Mesendoderm (in vitro differentiated cells): ENCODE results near the gene FGD4.
A peak's percentile ranks its signal among the peaks of the same experiment; 100 is the strongest.

Experiments
- DNase-seq: peaks from one replicate; pipeline ENCODE4 v3.0.0; 2013
- H2AK5ac ChIP-seq: 2 replicates; pipeline ENCODE4 v1.6.1; 2013; ENCODE audit warnings: low read length, inconsistent platforms
- H2BK120ac ChIP-seq: 2 replicates; pipeline ENCODE4 v1.6.1; 2013; ENCODE audit warnings: low read depth, mild to moderate bottlenecking, low read length, moderate library complexity, mixed read lengths
- H2BK15ac ChIP-seq: replicated peaks from 2 replicates; pipeline ENCODE4 v1.6.1; 2013; ENCODE audit warnings: low read depth, mild to moderate bottlenecking, moderate library complexity
- H2BK5ac ChIP-seq: 2 replicates; pipeline ENCODE4 v1.6.1; 2013; ENCODE audit warnings: low read length, inconsistent platforms
- H3K18ac ChIP-seq: 2 replicates; pipeline ENCODE4 v1.6.1; 2013; ENCODE audit warnings: mild to moderate bottlenecking, low read length, mixed read lengths
- H3K23ac ChIP-seq: one replicate; pipeline ENCODE4 v1.6.1; 2013; ENCODE audit warnings: low read length
- H3K27ac ChIP-seq: 2 replicates; pipeline ENCODE4 v1.5.1; 2013; ENCODE audit warnings: low read depth, mild to moderate bottlenecking, inconsistent platforms, low read length, moderate library complexity
- H3K27me3 ChIP-seq: 2 replicates; pipeline ENCODE4 v1.6.1; 2013; ENCODE audit warnings: low read length, control low read depth, mild to moderate bottlenecking, inconsistent platforms; ENCODE audit not compliant: insufficient read depth, poor library complexity
- H3K36me3 ChIP-seq: 2 replicates; pipeline ENCODE4 v1.6.1; 2013; ENCODE audit warnings: low read length, inconsistent platforms; ENCODE audit not compliant: control insufficient read depth, insufficient read depth
- H3K4ac ChIP-seq: one replicate; pipeline ENCODE4 v1.6.1; 2013; ENCODE audit warnings: low read depth, mild to moderate bottlenecking, low read length, moderate library complexity
- H3K4me1 ChIP-seq: 2 replicates; pipeline ENCODE4 v1.6.1; 2013; ENCODE audit warnings: low read depth, low read length, inconsistent platforms; ENCODE audit not compliant: control insufficient read depth
- H3K4me2 ChIP-seq: 2 replicates; pipeline ENCODE4 v1.6.1; 2013; ENCODE audit warnings: low read length
- H3K4me3 ChIP-seq: 2 replicates; pipeline ENCODE4 v1.5.1; 2013; ENCODE audit warnings: mild to moderate bottlenecking, low read length
- H3K56ac ChIP-seq: one replicate; pipeline ENCODE4 v1.6.1; 2013; ENCODE audit warnings: low read length
- H3K79me1 ChIP-seq: 2 replicates; pipeline ENCODE4 v1.6.1; 2013; ENCODE audit warnings: low read length, inconsistent platforms
- H3K79me2 ChIP-seq: 2 replicates; pipeline ENCODE4 v1.6.1; 2013; ENCODE audit warnings: mild to moderate bottlenecking, low read length; ENCODE audit not compliant: control insufficient read depth, insufficient read depth
- H3K9ac ChIP-seq: 2 replicates; pipeline ENCODE4 v1.6.1; 2013; ENCODE audit warnings: low read length, inconsistent platforms
- H4K5ac ChIP-seq: one replicate; pipeline ENCODE4 v1.6.1; 2013; ENCODE audit warnings: low read length
- H4K8ac ChIP-seq: one replicate; pipeline ENCODE4 v1.6.1; 2013; ENCODE audit warnings: low read depth, mild to moderate bottlenecking, control low read depth, low read length, moderate library complexity
- WGBS: extraction: QIAGEN DNeasy Blood & Tissue Kit; methylation state at CpG from one replicate; pipeline ENCODE4 v1.1.7; 2013; ENCODE audit warnings: low lambda C conversion rate, missing lambda C conversion rate; ENCODE audit not compliant: insufficient coverage; ENCODE audit errors: extremely low coverage; 5-methylcytosine and 5-hydroxymethylcytosine counted together

FGD4 gene

DNA sequence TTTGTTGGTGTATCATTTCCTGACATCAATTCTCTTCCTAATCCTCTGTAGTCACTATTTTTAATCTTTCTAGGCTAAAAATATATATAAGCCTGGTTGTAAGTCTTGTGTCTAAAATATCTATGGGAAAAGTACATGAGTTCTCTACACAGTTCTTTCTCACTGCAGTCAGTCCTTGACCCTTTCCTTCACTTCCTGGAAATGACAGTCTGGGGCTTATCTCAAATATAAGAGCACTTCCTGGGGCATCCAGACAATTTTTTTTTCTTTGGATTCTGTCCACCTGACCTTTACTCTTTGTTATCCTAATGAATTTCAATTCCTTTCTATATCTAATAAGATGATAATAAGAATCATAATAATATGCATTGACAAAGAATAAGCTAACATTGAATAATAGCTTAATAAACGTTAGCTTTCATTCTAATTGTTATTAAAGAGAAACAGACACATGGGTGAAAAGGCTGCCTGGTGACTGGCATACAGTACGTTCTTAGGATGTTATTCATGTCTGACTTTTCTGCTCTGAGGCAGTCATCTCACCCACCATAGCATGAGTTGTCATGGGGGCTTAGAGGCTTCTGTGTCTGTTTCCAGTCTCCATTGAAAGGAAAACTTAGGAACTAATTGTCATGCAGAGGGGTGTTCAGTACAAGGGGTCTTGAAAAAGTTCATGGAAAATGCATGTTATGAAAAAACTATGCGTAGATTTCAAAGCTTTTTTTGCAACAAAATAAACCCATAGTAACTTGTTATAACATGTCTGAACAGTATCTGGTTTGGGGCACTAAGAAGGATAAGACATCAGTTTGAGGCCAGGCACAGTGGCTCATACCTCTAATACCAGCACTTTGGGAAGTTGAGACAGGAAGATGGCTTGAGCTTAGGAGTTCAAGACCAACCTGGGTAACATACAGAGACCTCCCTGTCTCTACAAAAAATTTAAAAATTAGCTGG, 213.6 kb downstream of the FGD4 start:
- no peak for DNase-seq
- Histone ChIP-seq H2AK5ac (no peak overlapping the region), H3K4ac (no peak overlapping the region), H3K56ac (no peak overlapping the region), H3K18ac (no peak overlapping the region), H3K36me3 (no peaks in the 10 kb centered on the region), H3K23ac (no peak overlapping the region), H2BK120ac (no peak overlapping the region), H3K79me2 (no peaks in the 10 kb centered on the region), H3K27me3 (no peaks in the 10 kb centered on the region), H3K27ac (no peak overlapping the region), H3K4me1 (no peaks in the 10 kb centered on the region), H3K9ac (no peak overlapping the region), H2BK15ac (no peak overlapping the region), H3K4me3 (no peak overlapping the region), H4K5ac (no peak overlapping the region), H4K8ac (no peak overlapping the region), H3K4me2 (no peak overlapping the region), H3K79me1 (no peaks in the 10 kb centered on the region), H2BK5ac (no peak overlapping the region)
- no CpG with 5 or more reads among the region's 3 CpGs for WGBS

DNA sequence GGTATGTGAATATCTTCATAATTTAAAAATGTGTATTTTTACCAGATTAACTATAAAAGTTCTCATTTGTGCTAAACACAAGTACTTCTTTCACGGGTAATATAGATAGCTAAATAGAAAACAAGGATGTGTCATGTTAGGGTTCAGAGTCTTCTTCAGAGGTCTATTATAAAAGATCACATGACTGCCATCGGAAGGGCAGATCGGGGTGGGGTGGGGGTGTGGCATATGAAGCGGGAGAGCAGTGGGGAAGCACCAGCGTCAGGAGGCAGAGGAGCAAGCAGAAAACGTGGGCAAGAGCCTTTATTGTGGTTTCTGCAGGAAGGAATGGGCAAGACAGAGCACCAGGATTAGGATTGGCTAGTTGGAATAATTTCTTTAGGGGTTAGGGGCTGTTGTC, 216.1 kb downstream of the FGD4 start:
- H3K23ac ChIP-seq: no peak overlapping the region
- no peak overlapping the region for H2AK5ac ChIP-seq

DNA sequence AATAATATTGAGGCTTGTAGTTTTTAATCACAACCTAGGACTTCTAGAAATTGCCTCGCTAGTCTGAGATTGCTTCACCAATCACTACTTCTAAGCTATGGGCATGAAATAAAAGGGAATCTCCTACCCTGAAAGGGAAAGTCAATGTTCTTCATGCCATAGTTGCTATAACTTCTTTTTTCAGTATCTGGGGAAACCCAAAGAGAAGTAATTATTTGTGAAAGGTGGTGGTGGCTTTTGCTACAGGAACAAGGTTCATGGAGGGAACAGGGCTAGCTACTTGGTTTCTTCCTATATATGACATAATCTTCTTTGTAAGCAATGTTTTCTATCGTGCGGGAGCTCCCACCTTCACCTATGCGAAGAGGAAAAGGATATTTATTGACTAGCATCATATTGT, 218.2 kb downstream of the FGD4 start:
- Histone ChIP-seq H2BK120ac (no peak overlapping the region), H3K27ac (no peak overlapping the region), H3K79me2 (no peaks in the 10 kb centered on the region), H3K9ac (no peak overlapping the region), H3K4me3 (no peak overlapping the region), H3K36me3 (no peaks in the 10 kb centered on the region), H3K18ac (no peak overlapping the region), H3K4ac (no peak overlapping the region), H3K27me3 (no peaks in the 10 kb centered on the region), H2BK5ac (no peak overlapping the region), H3K79me1 (no peaks in the 10 kb centered on the region), H2AK5ac (no peak overlapping the region), H4K5ac (no peak overlapping the region), H3K23ac (no peak overlapping the region), H3K56ac (no peak overlapping the region), H4K8ac (peak overlapping the region; percentile 28), H3K4me1 (no peaks in the 10 kb centered on the region), H3K4me2 (no peak overlapping the region), H2BK15ac (no peak overlapping the region)
- WGBS: no CpG with 5 or more reads among the region's 4 CpGs
- DNase-seq: no peak

More for the DNA sequence above, 216.1 kb downstream of the FGD4 start:
- H3K27ac ChIP-seq: no peak overlapping the region
- WGBS: no CpG with 5 or more reads among the region's 6 CpGs
- H3K27me3 ChIP-seq: no peaks in the 10 kb centered on the region
- H3K79me1 ChIP-seq: no peaks in the 10 kb centered on the region
- no peak overlapping the region for H3K4me2 ChIP-seq
- H2BK15ac ChIP-seq: no peak overlapping the region
- no peak overlapping the region for H2BK120ac ChIP-seq
- H4K5ac ChIP-seq: no peak overlapping the region
- H3K79me2 ChIP-seq: no peaks in the 10 kb centered on the region
- H3K4me3 ChIP-seq: no peak overlapping the region
- H3K4ac ChIP-seq: no peak overlapping the region
- H3K9ac ChIP-seq: no peak overlapping the region
- H4K8ac ChIP-seq: no peak overlapping the region
- no peak overlapping the region for H2BK5ac ChIP-seq
- no peak overlapping the region for H3K18ac ChIP-seq
- no peak for DNase-seq
- H3K36me3 ChIP-seq: no peaks in the 10 kb centered on the region
- no peaks in the 10 kb centered on the region for H3K4me1 ChIP-seq
- no peak overlapping the region for H3K56ac ChIP-seq

DNA sequence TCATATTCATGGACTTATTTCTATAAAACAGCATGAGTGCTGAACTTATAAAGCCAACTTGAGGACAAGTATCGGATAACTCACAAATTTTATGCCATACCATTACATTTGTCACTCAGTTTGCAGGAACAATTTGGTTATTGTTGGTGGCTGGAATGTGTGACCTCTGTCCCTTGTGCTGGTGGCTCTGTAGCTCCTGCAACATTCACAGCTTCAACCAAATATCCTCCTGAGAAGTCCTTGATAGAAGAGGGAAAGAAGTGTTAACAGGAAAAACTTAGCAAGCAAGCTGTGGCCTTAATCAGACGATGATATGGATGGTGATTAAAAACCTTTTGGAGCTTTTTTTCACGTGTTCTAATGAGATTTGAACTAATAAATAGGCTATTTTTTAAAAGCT, 218.8 kb downstream of the FGD4 start:
- no peak overlapping the region for H2AK5ac ChIP-seq
- no peak overlapping the region for H3K4me2 ChIP-seq
- WGBS: no CpG with 5 or more reads among the region's 3 CpGs
- H3K27ac ChIP-seq: no peak overlapping the region
- H3K4me1 ChIP-seq: no peaks in the 10 kb centered on the region
- no peak overlapping the region for H3K9ac ChIP-seq
- no peaks in the 10 kb centered on the region for H3K79me1 ChIP-seq
- no peak overlapping the region for H3K4me3 ChIP-seq
- DNase-seq: peak; percentile 79
- no peak overlapping the region for H3K56ac ChIP-seq
- no peak overlapping the region for H3K4ac ChIP-seq
- no peak overlapping the region for H3K18ac ChIP-seq
- H4K8ac ChIP-seq: no peak overlapping the region
- no peak overlapping the region for H2BK15ac ChIP-seq
- no peaks in the 10 kb centered on the region for H3K79me2 ChIP-seq
- H4K5ac ChIP-seq: no peak overlapping the region
- H2BK120ac ChIP-seq: no peak overlapping the region
- H3K23ac ChIP-seq: no peak overlapping the region
- no peaks in the 10 kb centered on the region for H3K36me3 ChIP-seq
- no peaks in the 10 kb centered on the region for H3K27me3 ChIP-seq
- no peak overlapping the region for H2BK5ac ChIP-seq

DNA sequence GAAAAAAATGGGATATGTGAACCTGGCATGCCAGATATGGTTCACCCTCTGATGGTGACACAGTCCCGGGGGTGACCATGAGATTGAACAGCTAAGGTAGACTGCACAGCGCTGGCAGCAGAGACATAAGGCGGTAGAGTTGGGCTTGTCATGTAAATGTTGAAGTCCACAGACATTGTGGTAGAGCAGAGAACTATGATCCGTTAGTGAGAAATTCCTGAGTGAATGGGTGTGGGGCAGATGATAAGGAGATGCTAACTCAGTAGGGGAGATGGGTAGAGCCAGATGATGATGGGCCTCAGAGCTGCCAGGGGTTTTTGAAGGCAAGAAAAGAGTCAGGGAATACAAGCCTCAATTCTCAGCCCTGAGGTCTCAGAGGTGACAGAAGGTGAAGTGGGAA, 228.6 kb downstream of the FGD4 start:
- Histone ChIP-seq H2AK5ac (no peak overlapping the region), H3K9ac (no peak overlapping the region), H3K79me2 (no peaks in the 10 kb centered on the region), H3K27me3 (no peaks in the 10 kb centered on the region), H3K27ac (no peak overlapping the region), H3K4ac (no peak overlapping the region), H3K23ac (no peak overlapping the region), H3K4me3 (no peak overlapping the region), H3K18ac (no peak overlapping the region), H3K79me1 (no peaks in the 10 kb centered on the region), H2BK120ac (no peak overlapping the region), H3K36me3 (no peaks in the 10 kb centered on the region), H4K5ac (no peak overlapping the region), H2BK5ac (no peak overlapping the region), H3K4me2 (no peak overlapping the region), H4K8ac (no peak overlapping the region), H3K56ac (no peak overlapping the region), H2BK15ac (no peak overlapping the region), H3K4me1 (peaks cover 3% of the 10 kb centered on the region)
- WGBS: no CpG with 5 or more reads among the region's 4 CpGs
- DNase-seq: peak; percentile 76
